Keratinocyte (primary cell): ENCODE data around the gene DHX34. TPM values are rescaled to one million over a fixed set of nuclear protein-coding genes. Genes with fewer than 3 reads are reported as not detected.

ENCODE experiments used
- DNase-seq: peaks from one replicate; pipeline ENCODE4 v3.0.0-alpha.2; 2011; ENCODE audit warnings: low read depth, missing footprints, low spot score
- FAIRE-seq: peaks from 2 replicates; lab custom pipeline; 2011; peaks lifted over from hg19 to GRCh38; lab: Jason Lieb, UNC
- H2AFZ ChIP-seq: 2 replicates; pipeline ENCODE4 v1.6.0; 2012; ENCODE audit warnings: low read length, control low read depth, inconsistent platforms; ENCODE audit not compliant: control insufficient read depth
- H3K27ac ChIP-seq: 2 replicates; pipeline ENCODE4 v1.5.1; 2011; ENCODE audit warnings: low read length; ENCODE audit not compliant: control insufficient read depth, insufficient read depth
- H3K27me3 ChIP-seq: 3 replicates; pipeline ENCODE4 v1.6.0; 2011; ENCODE audit warnings: low read length; ENCODE audit not compliant: control insufficient read depth, insufficient read depth; ENCODE audit errors: extremely low read depth
- H3K36me3 ChIP-seq, 2 experiments: 2 replicates in 1 of 2; 3 replicates in 1 of 2; pipeline ENCODE4 v1.5.1; 2011; ENCODE audit warnings: low read length in 2 of 2, mild to moderate bottlenecking in 1 of 2; ENCODE audit not compliant: control insufficient read depth in 2 of 2, insufficient read depth in 2 of 2; ENCODE audit errors: extremely low read depth in 1 of 2
- H3K4me1 ChIP-seq: 3 replicates; pipeline ENCODE4 v1.5.1; 2011; ENCODE audit warnings: low read length; ENCODE audit not compliant: control insufficient read depth, insufficient read depth; ENCODE audit errors: extremely low read depth
- H3K4me2 ChIP-seq: 3 replicates; pipeline ENCODE4 v1.6.0; 2011; ENCODE audit warnings: low read depth, low read length; ENCODE audit not compliant: control insufficient read depth, insufficient read depth; ENCODE audit errors: extremely low read depth
- H3K4me3 ChIP-seq, 3 experiments: fragments of 200-600 bp in 1 of 3; sonication (generic) in 1 of 3; 2 replicates in 2 of 3; 3 replicates in 1 of 3; pipeline ENCODE4 v1.5.1; 2011 to 2016; ENCODE audit warnings: low read length in 3 of 3, mild to moderate bottlenecking in 3 of 3, control low read depth in 2 of 3, inconsistent platforms in 1 of 3, low read depth in 1 of 3, mixed read lengths in 1 of 3, mixed run types in 1 of 3, moderate library complexity in 1 of 3; ENCODE audit not compliant: control insufficient read depth in 2 of 3, insufficient read depth in 2 of 3; ENCODE audit errors: extremely low read depth in 1 of 3
- H3K79me2 ChIP-seq: 2 replicates; pipeline ENCODE4 v1.6.0; 2012; ENCODE audit warnings: low read length; ENCODE audit not compliant: control insufficient read depth, insufficient read depth
- H3K9ac ChIP-seq: 3 replicates; pipeline ENCODE4 v1.6.0; 2011; ENCODE audit warnings: low read length; ENCODE audit not compliant: control insufficient read depth, insufficient read depth; ENCODE audit errors: extremely low read depth
- H3K9me1 ChIP-seq: 3 replicates; pipeline ENCODE4 v1.6.0; 2011; ENCODE audit warnings: low read length; ENCODE audit not compliant: control insufficient read depth, insufficient read depth; ENCODE audit errors: extremely low read depth
- H3K9me3 ChIP-seq: 2 replicates; pipeline ENCODE4 v1.5.1; 2012; ENCODE audit warnings: low read depth, low read length; ENCODE audit not compliant: control insufficient read depth
- H4K20me1 ChIP-seq: 3 replicates; pipeline ENCODE4 v1.6.0; 2011; ENCODE audit warnings: low read length; ENCODE audit not compliant: control insufficient read depth, insufficient read depth; ENCODE audit errors: extremely low read depth
- EZH2 ChIP-seq: IDR thresholded peaks from one replicate; pipeline ENCODE4 v1.6.1; 2012; ENCODE audit warnings: inconsistent platforms, mild to moderate bottlenecking, low read length, moderate library complexity
- dilution Hi-C: fragments of 300-500 bp; cut with MboI; formaldehyde crosslinking; loops from one replicate; pipeline ENCODE4 v1.7.0; 2020; ENCODE audit warnings: low sequenced_read_pairs; ENCODE audit not compliant: extremely low pct_ligation_motif_present
- polyA plus RNA-seq, 5 experiments: library from polyadenylated mRNA; depleted of rRNA in 3 of 5; stranded (reverse) in 3 of 5; stranded (forward) in 1 of 5; unstranded in 1 of 5; fragments of >200 nt; gene quantifications; 1 replicate in 1 of 5; 2 replicates in 3 of 5; 3 replicates in 1 of 5; pipeline versions ENCODE4 v1.2.1 to v1.2.3, GENCODE V29; 2011 to 2012; ENCODE audit warnings: missing spikeins in 2 of 5, low read depth in 1 of 5, low replicate concordance in 1 of 5
- TF ChIP-seq, protein P1 (sequence below), 3 experiments: IDR thresholded peaks in 1 of 3; conservative IDR thresholded peaks in 1 of 3; optimal IDR thresholded peaks in 1 of 3; 2 replicates in 2 of 3; 3 replicates in 1 of 3; pipeline versions ENCODE3 to v1.5.1; 2011; ENCODE audit warnings: low read length in 3 of 3, mild to moderate bottlenecking in 3 of 3, moderate library complexity in 2 of 3, control low read depth in 1 of 3, inconsistent platforms in 1 of 3; ENCODE audit not compliant: insufficient read depth in 2 of 3; ENCODE audit errors: extremely low read depth in 1 of 3

DHX34 gene
- polyA plus RNA-seq, 1 donor (not counting 4 experiments of a cell fraction or from before 2014, with no cell fraction given): 6.4 TPM

DNA sequence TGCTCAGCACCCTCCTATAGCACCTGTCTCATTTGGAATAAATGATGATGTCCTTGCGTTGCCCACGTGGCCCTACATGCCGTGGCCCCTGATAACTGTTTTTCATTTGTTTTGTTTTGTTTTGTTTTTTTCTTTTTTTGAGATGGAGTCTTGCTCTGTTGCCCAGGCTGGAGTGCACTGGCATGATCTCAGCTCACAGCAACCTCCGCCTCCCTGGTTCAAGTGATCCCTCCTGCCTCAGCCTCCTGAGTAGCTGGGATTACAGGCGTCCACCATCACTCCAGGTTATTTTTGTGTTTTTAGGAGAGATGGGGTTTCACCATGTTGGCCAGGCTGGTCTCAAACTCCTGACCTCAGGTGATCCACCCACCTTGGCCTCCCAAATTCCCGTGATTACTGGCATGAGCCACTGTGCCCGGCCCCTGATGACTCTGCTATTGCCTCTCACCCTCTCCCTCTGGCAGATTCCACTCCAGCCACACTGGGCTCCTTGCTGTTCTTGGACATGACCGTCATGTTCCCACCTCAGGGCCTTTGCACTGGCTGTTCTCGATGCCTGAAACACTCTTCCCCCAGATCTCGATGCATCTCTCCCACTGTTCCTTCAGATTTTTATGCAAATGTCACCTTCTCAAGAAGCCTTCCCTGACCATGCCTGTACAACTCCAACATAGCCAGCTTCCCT, 9.8 kb upstream of the DHX34 start:
- Histone ChIP-seq H2AFZ (no peak overlapping the region), H3K4me3 (no peak overlapping the region), H3K9me3 (no peaks in the 10 kb centered on the region), H3K9ac (no peak overlapping the region), H3K27me3 (no peaks in the 10 kb centered on the region), H3K79me2 (no peaks in the 10 kb centered on the region), H4K20me1 (no peaks in the 10 kb centered on the region), H3K4me1 (no peaks in the 10 kb centered on the region), H3K27ac (no peak overlapping the region), H3K9me1 (no peaks in the 10 kb centered on the region), H3K36me3 (no peaks in the 10 kb centered on the region), H3K4me2 (no peak overlapping the region)
- dilution Hi-C loops: no loop called here
- TF ChIP-seq, protein P1, sequence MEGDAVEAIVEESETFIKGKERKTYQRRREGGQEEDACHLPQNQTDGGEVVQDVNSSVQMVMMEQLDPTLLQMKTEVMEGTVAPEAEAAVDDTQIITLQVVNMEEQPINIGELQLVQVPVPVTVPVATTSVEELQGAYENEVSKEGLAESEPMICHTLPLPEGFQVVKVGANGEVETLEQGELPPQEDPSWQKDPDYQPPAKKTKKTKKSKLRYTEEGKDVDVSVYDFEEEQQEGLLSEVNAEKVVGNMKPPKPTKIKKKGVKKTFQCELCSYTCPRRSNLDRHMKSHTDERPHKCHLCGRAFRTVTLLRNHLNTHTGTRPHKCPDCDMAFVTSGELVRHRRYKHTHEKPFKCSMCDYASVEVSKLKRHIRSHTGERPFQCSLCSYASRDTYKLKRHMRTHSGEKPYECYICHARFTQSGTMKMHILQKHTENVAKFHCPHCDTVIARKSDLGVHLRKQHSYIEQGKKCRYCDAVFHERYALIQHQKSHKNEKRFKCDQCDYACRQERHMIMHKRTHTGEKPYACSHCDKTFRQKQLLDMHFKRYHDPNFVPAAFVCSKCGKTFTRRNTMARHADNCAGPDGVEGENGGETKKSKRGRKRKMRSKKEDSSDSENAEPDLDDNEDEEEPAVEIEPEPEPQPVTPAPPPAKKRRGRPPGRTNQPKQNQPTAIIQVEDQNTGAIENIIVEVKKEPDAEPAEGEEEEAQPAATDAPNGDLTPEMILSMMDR (optimal IDR thresholded peaks at IDR 0.05 in 1 of 3, IDR thresholded peaks at IDR 0.05 in 1 of 3, conservative IDR thresholded peaks at IDR 0.05 in 1 of 3; ENCODE audit: extremely low read depth in 1 of 3, insufficient read depth in 2 of 3, low read length in 3 of 3): no peak
- TF ChIP-seq EZH2: no peak
- FAIRE-seq (no peak), DNase-seq (no peak)

DNA sequence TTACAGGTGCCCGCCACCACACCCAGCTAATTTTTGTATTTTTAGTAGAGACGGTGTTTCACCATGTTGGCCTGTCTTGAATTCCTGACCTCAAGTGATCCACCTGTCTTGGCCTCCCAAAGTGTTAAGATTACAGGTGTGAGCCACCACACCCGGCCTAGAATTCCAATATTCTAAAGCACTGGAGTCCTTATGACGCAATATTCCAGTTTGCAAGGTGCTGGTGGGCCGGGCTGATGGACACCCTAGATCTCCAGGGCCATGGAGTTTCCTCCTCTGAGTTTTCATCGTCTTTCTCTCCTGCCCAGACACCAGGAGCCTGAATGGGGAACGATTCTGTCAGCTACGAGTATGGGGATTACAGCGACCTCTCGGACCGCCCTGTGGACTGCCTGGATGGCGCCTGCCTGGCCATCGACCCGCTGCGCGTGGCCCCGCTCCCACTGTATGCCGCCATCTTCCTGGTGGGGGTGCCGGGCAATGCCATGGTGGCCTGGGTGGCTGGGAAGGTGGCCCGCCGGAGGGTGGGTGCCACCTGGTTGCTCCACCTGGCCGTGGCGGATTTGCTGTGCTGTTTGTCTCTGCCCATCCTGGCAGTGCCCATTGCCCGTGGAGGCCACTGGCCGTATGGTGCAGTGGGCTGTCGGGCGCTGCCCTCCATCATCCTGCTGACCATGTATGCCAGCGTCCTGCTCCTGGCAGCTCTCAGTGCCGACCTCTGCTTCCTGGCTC, 8.5 kb upstream of the DHX34 start:
- no peak for DNase-seq
- no peak for FAIRE-seq
- no peak overlapping the region for H3K9ac ChIP-seq

More for the DNA sequence above, 8.5 kb upstream of the DHX34 start:
- H3K9me1 ChIP-seq: no peaks in the 10 kb centered on the region
- no peaks in the 10 kb centered on the region for H3K9me3 ChIP-seq
- TF ChIP-seq EZH2: no peak
- TF ChIP-seq, protein P1 (optimal IDR thresholded peaks at IDR 0.05 in 1 of 3, IDR thresholded peaks at IDR 0.05 in 1 of 3, conservative IDR thresholded peaks at IDR 0.05 in 1 of 3; ENCODE audit: extremely low read depth in 1 of 3, insufficient read depth in 2 of 3, low read length in 3 of 3): no peak
- no peaks in the 10 kb centered on the region for H3K4me1 ChIP-seq
- no peak overlapping the region for H2AFZ ChIP-seq
- no peaks in the 10 kb centered on the region for H3K79me2 ChIP-seq
- no peaks in the 10 kb centered on the region for H4K20me1 ChIP-seq
- no peak overlapping the region for H3K4me2 ChIP-seq
- no peaks in the 10 kb centered on the region for H3K36me3 ChIP-seq
- H3K27me3 ChIP-seq: no peaks in the 10 kb centered on the region
- H3K27ac ChIP-seq: no peak overlapping the region
- dilution Hi-C loops: no loop called here
- no peak overlapping the region for H3K4me3 ChIP-seq
